PC-9 (cell line): ENCODE data around the gene UTS2R. TPM values are rescaled to one million over a fixed set of nuclear protein-coding genes. Genes with fewer than 3 reads are reported as not detected.
A peak's percentile ranks its signal among the peaks of the same experiment; 100 is the strongest.

ENCODE experiments used
- BruUV-seq: library from RNA; stranded (reverse); fragments of 400-500 nt; replicated peaks from 2 replicates; lab custom pipeline; 2021; lab: Mats Ljungman, UMichigan
- CTCF ChIA-PET: fragments of 300-600 bp; sonication (Branson Sonifier 250); formaldehyde crosslinking; loops from one replicate; lab custom pipeline; 2022; ENCODE audit warnings: antibody characterized with exemption; lab: Charles Lee
- POLR2A ChIA-PET: fragments of 300-600 bp; sonication (Branson Sonifier 250); formaldehyde crosslinking; loops from one replicate; lab custom pipeline; 2022; ENCODE audit warnings: antibody characterized with exemption; ENCODE audit not compliant: unreplicated experiment; lab: Charles Lee
- DNase-seq, 2 experiments: peaks; one replicate each; pipeline versions ENCODE4 v3.0.0 to v3.0.0-alpha.2; 2015 to 2022; ENCODE audit warnings: mixed read lengths in 1 of 2
- H2AFZ ChIP-seq: fragments of 200-600 bp; sonication (generic); 2 replicates; pipeline ENCODE4 v1.8.1; 2017; ENCODE audit warnings: antibody characterized with exemption
- H3F3A ChIP-seq: fragments of 200-600 bp; sonication (generic); 2 replicates; pipeline ENCODE4 v1.8.1; 2017; ENCODE audit warnings: antibody characterized with exemption, mild to moderate bottlenecking, low read depth; ENCODE audit not compliant: insufficient read depth
- H3K27ac ChIP-seq: fragments of 200-600 bp; sonication (generic); 2 replicates; pipeline ENCODE4 v1.6.1; 2016; ENCODE audit warnings: mixed run types
- H3K27me3 ChIP-seq: fragments of 200-600 bp; sonication (generic); 2 replicates; pipeline ENCODE4 v1.6.1; 2016; ENCODE audit warnings: low read depth, mixed run types; ENCODE audit not compliant: insufficient read depth
- H3K36me3 ChIP-seq: fragments of 200-600 bp; sonication (generic); 2 replicates; pipeline ENCODE4 v1.6.1; 2016; ENCODE audit warnings: low read depth, mixed run types
- H3K4me1 ChIP-seq: fragments of 200-600 bp; sonication (generic); replicated peaks from 2 replicates; pipeline ENCODE4 v1.6.1; 2016; ENCODE audit warnings: mixed run types; ENCODE audit not compliant: insufficient read depth
- H3K4me2 ChIP-seq: fragments of 200-600 bp; sonication (generic); 2 replicates; pipeline ENCODE4 v1.6.1; 2017; ENCODE audit warnings: mixed run types
- H3K4me3 ChIP-seq: fragments of 200-600 bp; sonication (generic); 2 replicates; pipeline ENCODE4 v1.6.1; 2016; ENCODE audit warnings: mixed run types
- H3K79me2 ChIP-seq: fragments of 200-600 bp; sonication (generic); 2 replicates; pipeline ENCODE4 v1.6.1; 2017; ENCODE audit warnings: low read depth, mixed run types
- H3K9me2 ChIP-seq: fragments of 200-600 bp; sonication (generic); 2 replicates; pipeline ENCODE4 v1.8.1; 2017; ENCODE audit warnings: mild to moderate bottlenecking; ENCODE audit not compliant: insufficient read depth
- H3K9me3 ChIP-seq: fragments of 200-600 bp; sonication (generic); 2 replicates; pipeline ENCODE4 v1.8.1; 2016; ENCODE audit warnings: low read depth; ENCODE audit not compliant: insufficient read depth
- H4K20me1 ChIP-seq: fragments of 200-600 bp; sonication (generic); 2 replicates; pipeline ENCODE4 v1.8.1; 2017; ENCODE audit not compliant: insufficient read depth
- CTCF ChIP-seq: fragments of 200-600 bp; sonication (generic); conservative IDR thresholded peaks from 2 replicates; pipeline ENCODE4 v1.6.1; 2017; ENCODE audit warnings: mixed run types, antibody characterized with exemption, mild to moderate bottlenecking, moderate library complexity
- EZH2 ChIP-seq: fragments of 200-600 bp; sonication (generic); IDR thresholded peaks from 2 replicates; pipeline ENCODE4 v1.8.0; 2017; ENCODE audit warnings: antibody characterized with exemption, low read depth
- intact Hi-C: fragments of 100-400 bp; cut with micrococcal nuclease; formaldehyde crosslinking; loops from one replicate; pipeline ENCODE4 v1.10.0; 2022; ENCODE audit not compliant: unreplicated experiment
- total RNA-seq: library from RNA; stranded (reverse); gene quantifications from 2 replicates; pipeline ENCODE4 v1.2.3, GENCODE V29; 2021

UTS2R gene
- total RNA-seq, 1 experiment from 2014 or later, result not detected

- ChIA-PET POLR2A (no interaction called here), CTCF (no interaction called here)
- Histone ChIP-seq H4K20me1 (no peaks in the 10 kb centered on the region), H3K27me3 (no peaks in the 10 kb centered on the region), H2AFZ (no peak overlapping the region), H3F3A (peaks cover 8% of the 10 kb centered on the region), H3K4me1 (no peaks in the 10 kb centered on the region), H3K4me2 (no peak overlapping the region), H3K79me2 (no peaks in the 10 kb centered on the region), H3K9me3 (no peaks in the 10 kb centered on the region), H3K4me3 (no peak overlapping the region), H3K36me3 (no peaks in the 10 kb centered on the region), H3K9me2 (no peaks in the 10 kb centered on the region), H3K27ac (no peak overlapping the region)
- TF ChIP-seq EZH2, result no peak
- no peak for TF ChIP-seq CTCF
- no peak for DNase-seq
- intact Hi-C loops, result loop anchor here (2.0 to 10.0 kb wide), 6 partner anchors 59 to 531 kb away; no protein-coding TSS in a partner anchor
- no TSS peak for BruUV-seq
Observed at GRCh38 chr17:82353484-82353883, 18.1 kb upstream of the UTS2R start.

- no peaks in the 10 kb centered on the region for H3K36me3 ChIP-seq
- ChIA-PET POLR2A (no interaction called here), CTCF (no interaction called here)
- no peak overlapping the region for H3K4me3 ChIP-seq
- TF ChIP-seq CTCF, result no peak
- no peak for TF ChIP-seq EZH2
- no peaks in the 10 kb centered on the region for H3K9me3 ChIP-seq
- DNase-seq, result no peak
- H3K79me2 ChIP-seq, result no peaks in the 10 kb centered on the region
- no peak overlapping the region for H3K27ac ChIP-seq
- no peaks in the 10 kb centered on the region for H4K20me1 ChIP-seq
- no peaks in the 10 kb centered on the region for H3K4me1 ChIP-seq
- no peaks in the 10 kb centered on the region for H3K9me2 ChIP-seq
- peaks cover 8% of the 10 kb centered on the region for H3F3A ChIP-seq
- no peak overlapping the region for H3K4me2 ChIP-seq
- no peak overlapping the region for H2AFZ ChIP-seq
- no peaks in the 10 kb centered on the region for H3K27me3 ChIP-seq
- intact Hi-C loops, result loop anchor here (5.0 to 10.0 kb wide), 5 partner anchors 57 to 530 kb away; no protein-coding TSS in a partner anchor
- no TSS peak for BruUV-seq
Observed at GRCh38 chr17:82354804-82355308, 16.7 kb upstream of the UTS2R start.

- CTCF ChIA-PET, result no interaction called here
- Histone ChIP-seq H3K79me2 (no peaks in the 10 kb centered on the region), H3K27me3 (no peaks in the 10 kb centered on the region), H4K20me1 (no peaks in the 10 kb centered on the region), H3K4me3 (no peak overlapping the region), H3K9me3 (no peaks in the 10 kb centered on the region), H3K36me3 (no peaks in the 10 kb centered on the region), H3K27ac (no peak overlapping the region), H3F3A (peaks cover 8% of the 10 kb centered on the region), H3K9me2 (no peaks in the 10 kb centered on the region), H3K4me2 (no peak overlapping the region), H3K4me1 (no peaks in the 10 kb centered on the region), H2AFZ (no peak overlapping the region)
- BruUV-seq, result no TSS peak
- DNase-seq, result peak; percentile 52 to 62
- TF ChIP-seq CTCF (no peak), EZH2 (no peak)
- intact Hi-C loops, result loop anchor here (10.0 kb wide), 3 partner anchors 139 to 529 kb away; no protein-coding TSS in a partner anchor
- POLR2A ChIA-PET, result interaction anchor here (0.6 kb wide), 1 partner anchor 33 kb away, joined by 5 read pairs; no protein-coding TSS in a partner anchor
Observed at GRCh38 chr17:82355770-82356427, 15.7 kb upstream of the UTS2R start.
